K562 (cell line): Measurements from ENCODE around the gene BMAL1. TPM values are rescaled to one million over a fixed set of nuclear protein-coding genes. Genes with fewer than 3 reads are reported as not detected.

ENCODE experiments used
- ATAC-seq: fragments of 200-7000 bp; cut with Tn5 transposase; 3 replicates; pipeline ENCODE4 v1.9.1; 2020; ENCODE audit warnings: moderate library complexity
- BruUV-seq: library from RNA; stranded (reverse); fragments of 400-500 nt; replicated peaks from 2 replicates; lab custom pipeline; 2021; lab: Mats Ljungman, UMichigan
- CTCF ChIA-PET: fragments of 300-600 bp; formaldehyde crosslinking; extraction: SDS; loops from one replicate; lab custom pipeline; 2021; ENCODE audit warnings: low intra/inter-chr PET ratio; lab: Yijun Ruan, JAX
- POLR2A ChIA-PET: fragments of 300-600, 350-650 bp; sonication (Branson Sonifier 250); formaldehyde crosslinking; extraction: SDS; loops from one replicate; lab custom pipeline; 2021; ENCODE audit warnings: antibody characterized with exemption, inconsistent platforms; lab: Yijun Ruan, JAX
- DNase-seq, 4 experiments: peaks; one replicate each; pipeline versions ENCODE4 v3.0.0 to v3.0.0-alpha.2; 2011 to 2018; ENCODE audit warnings: low spot score in 3 of 4, mixed read lengths in 3 of 4; ENCODE audit errors: extremely low read depth in 1 of 4
- FAIRE-seq: peaks from 2 replicates; lab custom pipeline; 2011; peaks lifted over from hg19 to GRCh38; lab: Jason Lieb, UNC
- H2AFZ ChIP-seq: 2 replicates; pipeline ENCODE4 v1.6.0; 2011; ENCODE audit warnings: low read depth, low read length, control low read depth, inconsistent platforms
- H3K27ac ChIP-seq: fragments of 200-600 bp; 3 replicates; pipeline ENCODE4 v1.8.0; 2011; ENCODE audit warnings: low read depth, mild to moderate bottlenecking, control low read depth, inconsistent platforms, low read length, moderate library complexity, mixed read lengths; ENCODE audit errors: extremely low read depth
- H3K27me3 ChIP-seq, 2 experiments: fragments of 300-600 bp in 1 of 2; 2 replicates in 1 of 2; 3 replicates in 1 of 2; pipeline versions ENCODE4 v1.6.0 to v1.8.0; 2011; ENCODE audit warnings: inconsistent platforms in 2 of 2, low read length in 2 of 2, mild to moderate bottlenecking in 1 of 2, mixed read lengths in 1 of 2, moderate library complexity in 1 of 2; ENCODE audit not compliant: control insufficient read depth in 2 of 2, insufficient read depth in 2 of 2
- H3K36me3 ChIP-seq: fragments of 300-600 bp; 3 replicates; pipeline ENCODE4 v1.8.0; 2011; ENCODE audit warnings: mild to moderate bottlenecking, low read length, inconsistent platforms; ENCODE audit not compliant: control insufficient read depth, insufficient read depth
- H3K4me1 ChIP-seq, 2 experiments: fragments of 200-600 bp in 1 of 2; replicated peaks in 1 of 2; 2 replicates in 1 of 2; 3 replicates in 1 of 2; pipeline versions ENCODE4 v1.5.1 to v1.8.0; 2011; ENCODE audit warnings: inconsistent platforms in 2 of 2, low read length in 2 of 2, mild to moderate bottlenecking in 1 of 2, mixed read lengths in 1 of 2, moderate library complexity in 1 of 2; ENCODE audit not compliant: control insufficient read depth in 2 of 2, insufficient read depth in 2 of 2
- H3K4me2 ChIP-seq: 2 replicates; pipeline ENCODE4 v1.6.1; 2011; ENCODE audit warnings: low read length, control low read depth, inconsistent platforms, mixed read lengths; ENCODE audit not compliant: insufficient read depth
- H3K4me3 ChIP-seq: fragments of 200-600 bp; sonication (generic), shearing (Covaris generic); 2 replicates; pipeline ENCODE4 v1.5.1; 2016; ENCODE audit warnings: control low read depth, inconsistent platforms
- H3K79me2 ChIP-seq: fragments of 200-600 bp; 3 replicates; pipeline ENCODE4 v1.8.0; 2011; ENCODE audit warnings: low read length, inconsistent platforms; ENCODE audit not compliant: control insufficient read depth, insufficient read depth
- H3K9ac ChIP-seq, 2 experiments: 2 replicates each; pipeline versions ENCODE4 v1.6.0 to v1.6.1; 2011; ENCODE audit warnings: low read depth in 2 of 2, low read length in 2 of 2, control low read depth in 1 of 2, inconsistent platforms in 1 of 2, mild to moderate bottlenecking in 1 of 2, mixed read lengths in 1 of 2; ENCODE audit not compliant: insufficient read depth in 1 of 2
- H3K9me1 ChIP-seq: one replicate; pipeline ENCODE4 v1.6.0; 2011; ENCODE audit warnings: inconsistent platforms, mild to moderate bottlenecking, low read length, moderate library complexity; ENCODE audit not compliant: control insufficient read depth, insufficient read depth
- H3K9me3 ChIP-seq: replicated peaks from 2 replicates; pipeline ENCODE4 v1.5.1; 2011; ENCODE audit warnings: low read depth, low read length, inconsistent platforms; ENCODE audit not compliant: control insufficient read depth, insufficient read depth
- H4K20me1 ChIP-seq: replicated peaks from 2 replicates; pipeline ENCODE4 v1.6.1; 2011; ENCODE audit warnings: low read length, inconsistent platforms, mixed read lengths; ENCODE audit not compliant: control insufficient read depth, insufficient read depth
- ARID4B ChIP-seq: sonication (generic); formaldehyde crosslinking; IDR thresholded peaks from 2 replicates; pipeline ENCODE4 v1.8.0; 2022; ENCODE audit warnings: mild to moderate bottlenecking, missing genetic modification reagents
- BRD9 ChIP-seq: fragments of 450-650 bp; IDR thresholded peaks from 2 replicates; pipeline ENCODE4 v1.6.1; 2018; ENCODE audit warnings: low read depth; ENCODE audit not compliant: partially characterized antibody
- CBX1 ChIP-seq: sonication (generic); IDR thresholded peaks from 2 replicates; pipeline ENCODE4 v1.6.1; 2016; ENCODE audit warnings: antibody characterized with exemption, low read depth, mild to moderate bottlenecking
- CEBPG ChIP-seq, 3 experiments: fragments of 200-800 bp in 1 of 3; sonication (Bioruptor generic) in 1 of 3; sonication (generic) in 1 of 3; formaldehyde crosslinking in 1 of 3; IDR thresholded peaks in 2 of 3; conservative IDR thresholded peaks in 1 of 3; 2 replicates each; pipeline versions ENCODE4 v1.6.1 to v1.8.0; 2016 to 2022; ENCODE audit warnings: missing compliant biosample characterization in 2 of 3, missing genetic modification characterization in 2 of 3, mild to moderate bottlenecking in 1 of 3, missing genetic modification reagents in 1 of 3
- EP400 ChIP-seq: fragments of 450-650 bp; IDR thresholded peaks from 2 replicates; pipeline ENCODE4 v1.6.1; 2017; ENCODE audit warnings: antibody characterized with exemption, mild to moderate bottlenecking, moderate library complexity
- FOSL1 ChIP-seq: fragments of 200-800 bp; sonication (Bioruptor generic); conservative IDR thresholded peaks from 2 replicates; pipeline ENCODE4 v1.6.1; 2016; ENCODE audit warnings: missing genetic modification characterization, missing compliant biosample characterization
- HEY1 ChIP-seq: fragments of 250-450 bp; sonication (Bioruptor Pico); IDR thresholded peaks from 2 replicates; pipeline ENCODE4 v1.5.0; 2020; ENCODE audit warnings: mild to moderate bottlenecking, moderate library complexity, borderline replicate concordance
- NR2C2 ChIP-seq, 2 experiments: fragments of 200-800 bp in 1 of 2; sonication (Bioruptor generic) in 1 of 2; sonication (generic) in 1 of 2; formaldehyde crosslinking in 1 of 2; IDR thresholded peaks; 2 replicates each; pipeline versions ENCODE4 v1.6.1 to v1.8.0; 2016 to 2022; ENCODE audit warnings: mild to moderate bottlenecking in 1 of 2, missing compliant biosample characterization in 1 of 2, missing genetic modification characterization in 1 of 2, missing genetic modification reagents in 1 of 2
- PHB2 ChIP-seq: fragments of 450-650 bp; IDR thresholded peaks from 2 replicates; pipeline ENCODE4 v1.6.1; 2017; ENCODE audit warnings: low read depth
- RUNX1 ChIP-seq: sonication (generic); IDR thresholded peaks from 2 replicates; pipeline ENCODE4 v1.6.1; 2016; ENCODE audit warnings: antibody characterized with exemption, low read depth
- TAF9B ChIP-seq: fragments of 450-650 bp; IDR thresholded peaks from 2 replicates; pipeline ENCODE4 v1.6.1; 2018; ENCODE audit warnings: mild to moderate bottlenecking; ENCODE audit not compliant: partially characterized antibody
- ZNF445 ChIP-seq: fragments of 250-450 bp; sonication (Bioruptor Pico); IDR thresholded peaks from 2 replicates; pipeline ENCODE4 v1.4.0; 2020; ENCODE audit warnings: low read depth, mild to moderate bottlenecking, moderate library complexity
- WGBS: fragments of 100-300 bp; shearing (Covaris generic); methylation state at CpG from one replicate; pipeline ENCODE4 v1.1.6; 2016; ENCODE audit warnings: low coverage, mixed read lengths; ENCODE audit not compliant: insufficient coverage; ENCODE audit errors: missing lambda C conversion rate; 5-methylcytosine and 5-hydroxymethylcytosine counted together
- in situ Hi-C: fragments of 300-500 bp; cut with MboI; formaldehyde crosslinking; loops from 4 replicates; pipeline ENCODE4 v1.15.0; 2018; ENCODE audit warnings: inconsistent platforms, mixed read lengths
- intact Hi-C: fragments of 100-400 bp; cut with micrococcal nuclease; formaldehyde crosslinking; loops from 2 replicates; pipeline ENCODE4 v1.14.2; 2022
- polyA plus RNA-seq, 8 experiments: library from polyadenylated mRNA; depleted of rRNA in 4 of 8; stranded (reverse) in 5 of 8; unstranded in 3 of 8; fragments of >200 nt; fragmentation: Nextera tagmentation in 2 of 8; fragmentation: Illumina TruSeq in 1 of 8; extraction: Ambion mirVana in 2 of 8; extraction: Trizol in 1 of 8; gene quantifications; 2 replicates each; pipeline versions ENCODE4 v1.2.1 to v1.2.3, GENCODE V29; 2011 to 2014; ENCODE audit warnings: inconsistent platforms in 1 of 8, missing spikeins in 1 of 8
- total RNA-seq, 7 experiments: library from RNA; depleted of rRNA in 6 of 7; stranded (reverse); fragments of >200 nt in 6 of 7; fragmentation: Illumina TruSeq in 2 of 7; extraction: Trizol in 2 of 7; gene quantifications; 2 replicates each; pipeline versions ENCODE4 v1.2.1 to v1.2.3, GENCODE V29; 2011 to 2021; ENCODE audit warnings: low replicate concordance in 1 of 7

The BMAL1 gene
- total and polyA plus RNA-seq, 9 of the 15 experiments (the other 6 are each of a cell fraction or from before 2014, with no cell fraction given): 0.14 to 2.4 (median 0.64) TPM

- no peak for TF ChIP-seq ARID4B (CRISPR knock-in tag)
- TF ChIP-seq TAF9B: no peak
- TF ChIP-seq BRD9: no peak
Observed at GRCh38 chr11:13291361-13291760, 13.8 kb downstream of the BMAL1 start (continued).

GRCh38 chr11:13291800-13292199, 14.2 kb downstream of the BMAL1 start:
- Histone ChIP-seq H3K27me3 (peaks cover 3 to 5% of the 10 kb centered on the region in 2 experiments; a peak in 3 of 5 replicates), H3K9me3 (no peaks in the 10 kb centered on the region), H3K4me1 (no peaks in the 10 kb centered on the region), H3K4me3 (no peak overlapping the region), H3K4me2 (no peak overlapping the region)
- CTCF ChIA-PET: no interaction called here
- no peak for TF ChIP-seq CBX1
- no peak for TF ChIP-seq FOSL1 (tag)
- TF ChIP-seq CEBPG (CRISPR knock-in tag; IDR thresholded peaks at IDR 0.05): no peak
- TF ChIP-seq CEBPG (tag; conservative IDR thresholded peaks at IDR 0.05 in 1 of 2, IDR thresholded peaks at IDR 0.05 in 1 of 2): peak in 1 of 2 experiments; percentile 37; a peak in 1 of 4 replicates
- TF ChIP-seq HEY1 (CRISPR knock-in tag): no peak
- no peak for TF ChIP-seq NR2C2 (CRISPR knock-in tag; IDR thresholded peaks at IDR 0.05)
- TF ChIP-seq NR2C2 (tag; IDR thresholded peaks at IDR 0.05): no peak
- no peak for TF ChIP-seq ZNF445 (CRISPR knock-in tag)
- no peak for TF ChIP-seq PHB2
- no peak for TF ChIP-seq EP400
- no peak for TF ChIP-seq RUNX1
- TF ChIP-seq, all 486 proteins: peak for 1
- DNase-seq (no peak), FAIRE-seq (no peak), ATAC-seq (no peak)
- no TSS peak for BruUV-seq
- no peaks in the 10 kb centered on the region for H3K36me3 ChIP-seq
- intact Hi-C loops: no loop called here
- H3K79me2 ChIP-seq: no peaks in the 10 kb centered on the region
- H3K9me1 ChIP-seq: no peaks in the 10 kb centered on the region
- in situ Hi-C loops: no loop called here
- WGBS: 5% methylated on average over 3 of the region's 3 CpGs
- no peak overlapping the region for H2AFZ ChIP-seq
- no peaks in the 10 kb centered on the region for H4K20me1 ChIP-seq
- H3K27ac ChIP-seq: no peak overlapping the region
- no peak overlapping the region for H3K9ac ChIP-seq
- POLR2A ChIA-PET: interaction anchor here (0.7 to 0.8 kb wide), 2 partner anchors 10 to 23 kb away, joined by 3 read pairs; no protein-coding TSS in a partner anchor
